Neural progenitor cell (in vitro differentiated cells): Measurements from ENCODE around the gene SPATA21.

Source experiments
- CTCF ChIP-seq: fragments of 200-600 bp; sonication (generic); IDR thresholded peaks from 2 replicates; pipeline ENCODE4 v1.5.1; 2017; ENCODE audit warnings: antibody characterized with exemption, mild to moderate bottlenecking
- EZH2phosphoT487 ChIP-seq: fragments of 200-600 bp; sonication (generic); IDR thresholded peaks from 2 replicates; pipeline ENCODE4 v1.6.1; 2017; ENCODE audit warnings: antibody characterized with exemption

GRCh38 chr1:16352842-16353535 lies 84.2 kb downstream of the SPATA21 start:
- no peak for TF ChIP-seq CTCF
- no peak for TF ChIP-seq EZH2phosphoT487
